ENCODE measurements around the gene CDCP1.
A peak's percentile ranks its signal among the peaks of the same experiment; 100 is the strongest.

The CDCP1 gene

GRCh38 chr3:45049807-45050206, 96.4 kb downstream of the CDCP1 start:
- DNase-seq: no peak

GRCh38 chr3:45048244-45048643, 97.9 kb downstream of the CDCP1 start:
- DNase-seq: no peak

- no peak for DNase-seq
Measured at GRCh38 chr3:45043728-45044299, 102.4 kb downstream of the CDCP1 start.

GRCh38 chr3:45042162-45042561, 104.0 kb downstream of the CDCP1 start:
- no peak for DNase-seq

GRCh38 chr3:45041666-45042065, 104.5 kb downstream of the CDCP1 start:
- no peak for DNase-seq

- peak; percentile 97 for DNase-seq
Measured at GRCh38 chr3:45037720-45038455, 108.3 kb downstream of the CDCP1 start.

GRCh38 chr3:45035441-45036301, 110.5 kb downstream of the CDCP1 start:
- DNase-seq: peak; percentile 67

GRCh38 chr3:45034612-45035252, 111.4 kb downstream of the CDCP1 start:
- no peak for DNase-seq

GRCh38 chr3:45033791-45034190, 112.4 kb downstream of the CDCP1 start:
- DNase-seq: no peak

Data from islet precursor cell (in vitro differentiated cells).